SK-N-MC (cell line): ENCODE data around the gene KNG1.

Experiments
- DNase-seq: peaks from one replicate; pipeline ENCODE4 v3.0.0-alpha.2; 2011; ENCODE audit warnings: low read depth, low spot score
- H3K27ac ChIP-seq: fragments of 200-600 bp; sonication (generic); 2 replicates; pipeline ENCODE4 v1.5.1; 2016; ENCODE audit warnings: mixed run types
- H3K36me3 ChIP-seq: fragments of 200-600 bp; sonication (generic); 2 replicates; pipeline ENCODE4 v1.6.1; 2017; ENCODE audit warnings: antibody characterized with exemption, low read length, mixed read lengths; ENCODE audit not compliant: insufficient read depth
- H3K4me3 ChIP-seq: fragments of 200-600 bp; sonication (generic); 2 replicates; pipeline ENCODE4 v1.5.1; 2016
- H3K9ac ChIP-seq: fragments of 200-600 bp; sonication (generic); 2 replicates; pipeline ENCODE4 v1.8.0; 2017; ENCODE audit warnings: mixed run types, mixed read lengths; ENCODE audit not compliant: insufficient read length
- H3K9me3 ChIP-seq: fragments of 200-600 bp; sonication (generic); 2 replicates; pipeline ENCODE4 v1.6.1; 2017; ENCODE audit warnings: low read depth, mild to moderate bottlenecking, antibody characterized with exemption, low read length, moderate library complexity, mixed read lengths
- EZH2 ChIP-seq: fragments of 200-600 bp; sonication (generic); IDR thresholded peaks from one replicate; pipeline ENCODE4 v1.6.1; 2017; ENCODE audit warnings: antibody characterized with exemption
- FOXP2 ChIP-seq: optimal IDR thresholded peaks from 2 replicates; pipeline ENCODE3; 2011; ENCODE audit warnings: mild to moderate bottlenecking, moderate library complexity; ENCODE audit not compliant: insufficient read depth; ENCODE audit errors: extremely low read length, control extremely low read depth
- POLR2AphosphoS5 ChIP-seq: IDR thresholded peaks from 2 replicates; pipeline ENCODE4 v1.6.1; 2012; ENCODE audit warnings: mild to moderate bottlenecking, low read depth, low read length, borderline replicate concordance

The KNG1 gene

DNA sequence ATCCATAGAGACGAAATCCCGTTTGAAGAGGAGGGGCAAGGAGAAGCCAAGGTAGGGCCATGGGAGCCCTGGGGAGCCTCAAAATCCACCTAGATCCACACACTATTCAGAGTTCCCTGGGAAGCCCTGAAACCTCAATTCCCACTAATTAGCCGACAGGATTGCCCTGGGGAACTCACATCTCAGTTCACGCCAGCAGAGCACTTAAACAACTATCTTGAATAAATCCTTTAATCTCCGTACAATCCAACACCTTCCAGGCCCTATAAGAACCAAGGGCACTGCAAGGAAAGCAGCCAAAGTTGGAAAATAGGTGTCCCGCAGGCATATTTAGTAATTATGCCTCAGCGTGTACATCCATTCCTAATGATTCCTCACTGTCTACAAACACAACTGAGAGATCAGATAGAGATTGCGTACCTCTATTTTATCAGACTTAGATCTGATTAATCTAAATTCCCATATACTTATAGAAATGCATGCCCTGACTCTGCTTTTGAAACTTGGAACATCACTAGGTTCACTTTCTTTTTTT, 40.6 kb downstream of the KNG1 start:
- Histone ChIP-seq H3K36me3 (no peaks in the 10 kb centered on the region), H3K27ac (no peak overlapping the region), H3K4me3 (no peak overlapping the region), H3K9me3 (no peaks in the 10 kb centered on the region), H3K9ac (peak overlapping the region; percentile 34)
- no peak for DNase-seq
- TF ChIP-seq POLR2AphosphoS5 (no peak), EZH2 (no peak), FOXP2 (no peak)

DNA sequence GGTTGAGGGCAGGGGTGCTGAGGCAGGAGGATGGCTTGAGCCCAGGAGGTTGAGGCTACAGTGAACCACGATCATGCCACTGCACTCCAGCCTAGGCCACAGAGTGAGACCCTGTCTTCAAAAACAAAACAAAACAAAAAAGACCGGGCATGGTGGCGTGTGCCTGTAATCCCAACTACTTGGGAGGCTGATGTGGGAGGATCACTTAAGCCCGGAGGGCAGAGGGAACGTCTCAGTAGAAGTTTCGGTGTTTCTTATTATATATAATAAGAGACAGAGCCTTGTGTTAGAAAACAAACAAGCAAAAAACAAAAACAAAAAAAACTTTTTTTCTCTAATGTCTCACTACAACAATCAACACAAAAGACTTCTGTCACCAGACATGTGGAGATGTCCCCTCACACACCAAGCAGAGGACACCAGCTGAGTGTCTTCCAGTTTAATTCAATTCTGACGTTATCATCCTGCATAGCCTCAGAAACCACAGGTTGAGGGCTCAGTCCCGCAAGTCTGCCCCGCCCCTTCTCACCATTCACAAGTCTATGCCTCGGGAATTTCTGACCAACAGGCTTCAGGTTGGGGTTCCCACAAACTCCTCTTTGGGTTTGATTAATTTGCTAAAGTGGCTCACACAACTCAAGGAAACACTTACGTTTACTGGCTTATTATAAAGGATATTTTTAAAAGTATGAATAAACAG, 42.2 kb downstream of the KNG1 start:
- TF ChIP-seq EZH2, result no peak
- TF ChIP-seq FOXP2, result no peak
- no peak for TF ChIP-seq POLR2AphosphoS5
- Histone ChIP-seq H3K9me3 (no peaks in the 10 kb centered on the region), H3K27ac (no peak overlapping the region), H3K9ac (no peak overlapping the region), H3K4me3 (no peak overlapping the region), H3K36me3 (no peaks in the 10 kb centered on the region)
- no peak for DNase-seq

DNA sequence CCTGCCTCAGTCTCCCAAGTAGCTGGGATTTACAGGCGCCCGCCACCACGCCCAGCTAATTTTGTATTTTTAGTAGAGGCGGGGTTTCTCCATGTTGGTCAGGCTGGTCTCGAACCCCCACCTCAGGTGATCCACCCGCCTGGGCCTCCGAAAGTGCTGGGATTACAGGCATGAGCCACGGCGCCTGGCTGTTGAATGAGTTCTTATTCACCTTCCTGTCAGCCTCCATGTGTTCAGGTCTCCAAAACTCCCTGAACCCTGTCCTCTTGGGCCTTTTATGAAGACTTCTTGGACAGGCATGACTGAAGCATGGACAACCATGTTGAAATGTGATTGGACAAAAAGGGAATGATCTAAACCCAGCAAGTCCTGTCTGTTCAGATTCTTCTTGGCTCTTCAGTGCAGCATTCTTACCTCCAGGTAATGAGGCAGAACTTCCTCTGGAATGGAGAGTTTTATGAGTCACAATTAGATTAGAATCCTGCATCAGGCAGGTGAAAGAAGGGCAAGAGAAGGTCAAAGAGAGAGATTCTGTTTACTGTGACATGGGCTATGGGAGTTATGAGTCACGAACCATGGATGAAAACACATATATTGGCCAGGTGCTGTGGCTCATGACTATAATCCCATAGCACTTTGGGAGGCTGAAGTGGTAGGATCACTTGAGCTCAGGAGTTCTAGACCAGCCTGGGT, 43.1 kb downstream of the KNG1 start:
- no peaks in the 10 kb centered on the region for H3K9me3 ChIP-seq
- TF ChIP-seq EZH2 (no peak), POLR2AphosphoS5 (no peak), FOXP2 (no peak)
- no peak overlapping the region for H3K27ac ChIP-seq
- no peak overlapping the region for H3K9ac ChIP-seq
- no peak for DNase-seq
- H3K4me3 ChIP-seq, result no peak overlapping the region
- no peaks in the 10 kb centered on the region for H3K36me3 ChIP-seq

DNA sequence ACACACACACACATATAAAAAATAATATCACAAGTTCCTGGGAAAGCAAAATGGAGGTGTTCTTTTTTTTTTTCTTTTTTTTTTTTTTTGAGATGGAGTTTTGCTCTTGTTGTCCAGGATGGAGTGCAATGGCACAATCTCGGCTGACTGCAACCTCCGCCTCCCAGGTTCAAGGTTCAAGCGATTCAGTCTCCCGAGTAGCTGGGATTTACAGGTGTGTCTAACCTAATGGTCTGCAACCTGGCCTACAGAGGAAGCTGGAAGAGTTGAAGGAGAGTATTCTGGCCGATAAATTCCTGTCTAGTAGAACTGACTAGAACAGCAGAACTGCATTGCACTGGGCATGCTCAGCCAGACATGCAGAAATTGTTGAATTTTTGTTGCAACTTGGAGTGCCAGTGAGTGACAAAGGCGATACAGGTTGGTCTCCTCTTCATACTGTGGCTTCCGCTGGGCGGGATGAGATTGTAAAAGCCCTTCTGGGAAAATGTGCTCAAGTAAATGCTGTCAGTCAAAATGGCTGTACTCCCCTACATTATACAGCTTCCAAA, 43.8 kb downstream of the KNG1 start:
- Histone ChIP-seq H3K9ac (no peak overlapping the region), H3K36me3 (no peaks in the 10 kb centered on the region), H3K4me3 (no peak overlapping the region), H3K27ac (no peak overlapping the region), H3K9me3 (no peaks in the 10 kb centered on the region)
- no peak for DNase-seq
- no peak for TF ChIP-seq FOXP2
- TF ChIP-seq POLR2AphosphoS5, result no peak
- no peak for TF ChIP-seq EZH2

DNA sequence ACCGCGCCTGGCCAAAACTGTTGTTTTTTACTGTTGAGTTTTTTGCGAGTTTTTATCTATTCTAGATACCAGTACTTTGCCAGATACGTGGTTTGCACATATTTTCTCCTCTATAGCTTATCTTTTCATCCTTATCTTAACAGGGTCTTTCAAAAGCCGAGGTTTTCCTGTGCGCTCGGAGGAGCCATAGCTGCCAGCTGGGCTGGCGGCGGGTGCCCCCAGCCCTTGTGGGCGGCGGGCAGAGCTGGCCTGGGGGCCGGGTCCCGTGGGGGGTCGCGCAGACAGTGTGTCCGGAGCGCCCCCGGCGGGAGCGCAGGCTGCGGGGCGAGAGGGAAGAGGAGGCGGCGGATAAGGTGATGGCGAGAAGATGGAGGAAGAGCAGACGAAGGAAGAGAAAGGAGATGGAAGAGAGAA, 55.1 kb downstream of the KNG1 start:
- Histone ChIP-seq H3K27ac (no peak overlapping the region), H3K36me3 (no peaks in the 10 kb centered on the region), H3K4me3 (no peak overlapping the region)

DNA sequence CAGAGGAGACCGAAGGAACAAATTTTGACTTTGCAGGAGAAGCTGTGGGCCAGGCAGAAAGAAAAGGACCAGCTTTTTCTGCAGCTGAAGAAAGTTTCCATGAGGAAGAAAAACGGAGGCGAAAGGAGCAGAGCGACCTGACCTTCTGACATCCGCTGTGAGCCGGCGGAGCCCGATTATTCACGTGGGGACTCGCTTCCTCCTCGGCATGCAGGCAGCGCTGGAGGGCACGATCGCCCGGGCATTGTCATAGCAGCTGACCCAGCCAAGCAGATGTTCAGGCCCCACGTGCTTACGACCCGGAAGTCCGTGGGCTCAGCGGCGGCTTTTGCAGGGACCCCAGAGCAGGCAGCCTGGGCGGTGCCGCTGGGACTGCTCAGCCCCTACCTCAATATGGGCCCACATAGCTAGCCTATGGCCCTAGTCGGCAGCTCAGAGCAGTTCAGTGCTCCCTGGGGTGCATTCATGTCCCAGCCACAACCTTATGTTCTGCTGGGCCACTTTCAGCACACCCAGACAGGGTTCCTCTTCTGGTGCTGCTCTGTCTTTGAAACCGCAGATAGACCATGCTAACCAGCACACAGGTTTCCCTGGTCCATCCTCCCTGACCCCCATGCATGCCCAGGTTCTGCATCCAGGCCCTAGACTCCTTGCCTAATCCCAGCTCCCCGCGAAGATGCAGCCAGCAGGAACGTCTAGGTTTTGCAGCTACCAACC, 55.7 kb downstream of the KNG1 start:
- Histone ChIP-seq H3K36me3 (no peaks in the 10 kb centered on the region), H3K9me3 (no peaks in the 10 kb centered on the region), H3K9ac (no peak overlapping the region), H3K4me3 (no peak overlapping the region), H3K27ac (no peak overlapping the region)
- DNase-seq, result no peak
- TF ChIP-seq EZH2, result no peak
- no peak for TF ChIP-seq FOXP2
- no peak for TF ChIP-seq POLR2AphosphoS5

More for the DNA sequence above, 55.1 kb downstream of the KNG1 start:
- DNase-seq, result no peak
- TF ChIP-seq EZH2 (no peak), POLR2AphosphoS5 (no peak), FOXP2 (no peak)
- Histone ChIP-seq H3K9ac (no peak overlapping the region), H3K9me3 (no peaks in the 10 kb centered on the region)

DNA sequence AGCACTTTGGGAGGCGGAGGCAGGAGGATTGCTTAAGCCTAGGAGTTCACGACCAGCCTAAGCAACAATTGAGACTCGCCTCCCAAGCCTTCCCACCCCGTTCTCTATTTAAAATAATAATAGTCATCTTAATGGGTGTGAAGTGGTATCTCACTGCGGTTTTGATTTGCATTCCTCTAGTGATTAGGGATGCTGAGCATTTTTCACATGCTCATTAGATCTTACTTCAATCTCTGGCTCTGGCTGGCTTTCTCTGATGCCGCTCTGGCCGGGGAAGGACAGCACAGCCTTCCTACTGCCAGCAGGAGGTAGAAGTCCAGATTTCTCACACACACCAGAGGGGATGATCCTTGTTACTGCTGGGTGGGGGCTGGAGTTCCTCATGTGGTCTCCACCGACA, 58.8 kb downstream of the KNG1 start:
- TF ChIP-seq FOXP2 (no peak), EZH2 (no peak), POLR2AphosphoS5 (no peak)
- Histone ChIP-seq H3K36me3 (no peaks in the 10 kb centered on the region), H3K4me3 (no peak overlapping the region), H3K9ac (no peak overlapping the region), H3K9me3 (no peaks in the 10 kb centered on the region), H3K27ac (no peak overlapping the region)
- no peak for DNase-seq

DNA sequence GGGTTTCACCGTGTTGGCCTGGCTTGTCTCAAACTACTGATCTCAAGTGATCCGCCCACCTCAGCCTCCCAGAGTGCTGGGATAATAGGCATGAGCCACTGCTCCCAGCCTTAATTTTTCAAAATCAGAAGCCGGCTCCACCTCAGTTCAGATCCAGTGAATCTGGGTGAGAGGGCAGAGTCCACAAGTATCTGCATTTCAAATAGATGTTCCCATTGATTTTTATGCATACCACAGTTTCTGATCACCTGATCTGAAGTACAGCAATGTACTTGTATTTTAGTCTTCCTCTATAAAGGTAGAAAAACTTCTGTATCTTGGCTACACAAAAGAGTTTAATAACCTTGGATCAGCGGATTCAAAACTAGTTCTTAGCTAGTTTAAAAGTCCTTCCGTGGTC, 62.0 kb downstream of the KNG1 start:
- H3K9me3 ChIP-seq, result no peaks in the 10 kb centered on the region

More for the DNA sequence above, 62.0 kb downstream of the KNG1 start:
- Histone ChIP-seq H3K36me3 (peaks cover 7% of the 10 kb centered on the region), H3K4me3 (no peak overlapping the region), H3K9ac (no peak overlapping the region), H3K27ac (no peak overlapping the region)
- no peak for DNase-seq
- no peak for TF ChIP-seq FOXP2
- TF ChIP-seq POLR2AphosphoS5, result no peak
- no peak for TF ChIP-seq EZH2
